Natural killer cell (primary cell): Measurements from ENCODE around the gene CPPED1. TPM values are rescaled to one million over a fixed set of nuclear protein-coding genes. Genes with fewer than 3 reads are reported as not detected.
"Not testable (repeated sequence)": the region's sequence is repeated elsewhere in the genome, so short reads cannot be mapped to it uniquely, and the experiment has no call there.

Experiments
- ATAC-seq, 3 donors: fragments of 150-1000 bp in 2 of 3; fragments of 200-7000 bp in 1 of 3; cut with Tn5 transposase; 1 replicate in 1 of 3; 2 replicates in 2 of 3; pipeline ENCODE4 v1.10.0; 2021; ENCODE audit warnings: mild to moderate bottlenecking in 2 of 3, moderate library complexity in 2 of 3
- DNase-seq, 2 donors: peaks; one replicate each; pipeline versions ENCODE4 v3.0.0 to v3.0.0-alpha.2; 2013 to 2021; ENCODE audit warnings: mixed read lengths in 1 of 2
- H3K27ac ChIP-seq: one replicate; pipeline ENCODE4 v1.5.1; 2013; ENCODE audit warnings: mild to moderate bottlenecking, low read length
- H3K27me3 ChIP-seq: one replicate; pipeline ENCODE4 v1.6.1; 2013; ENCODE audit warnings: low read length; ENCODE audit not compliant: control insufficient read depth, insufficient read depth
- H3K36me3 ChIP-seq: one replicate; pipeline ENCODE4 v1.6.1; 2013; ENCODE audit warnings: low read length; ENCODE audit not compliant: control insufficient read depth, insufficient read depth
- H3K4me1 ChIP-seq: one replicate; pipeline ENCODE4 v1.6.1; 2013; ENCODE audit warnings: low read length; ENCODE audit not compliant: control insufficient read depth, insufficient read depth
- H3K4me3 ChIP-seq: one replicate; pipeline ENCODE4 v1.5.1; 2013; ENCODE audit warnings: low read length
- H3K9me3 ChIP-seq: one replicate; pipeline ENCODE4 v1.6.1; 2013; ENCODE audit warnings: low read length; ENCODE audit not compliant: control insufficient read depth, insufficient read depth
- H3K27ac Mint-ChIP-seq, 2 donors: one replicate each; pipeline ENCODE4 v1.8.0; 2022; ENCODE audit warnings: mild to moderate bottlenecking in 2 of 2, mixed read lengths in 2 of 2, moderate library complexity in 1 of 2
- H3K27me3 Mint-ChIP-seq, 2 donors: one replicate each; pipeline ENCODE4 v1.8.0; 2022; ENCODE audit warnings: low read depth in 2 of 2, mixed read lengths in 2 of 2
- H3K36me3 Mint-ChIP-seq: one replicate; pipeline ENCODE4 v1.8.0; 2022; ENCODE audit warnings: mixed read lengths
- H3K4me1 Mint-ChIP-seq, 2 donors: one replicate each; pipeline ENCODE4 v1.8.0; 2022; ENCODE audit warnings: mixed read lengths in 2 of 2
- H3K4me3 Mint-ChIP-seq: one replicate; pipeline ENCODE4 v1.8.0; 2022; ENCODE audit warnings: mild to moderate bottlenecking, moderate library complexity, mixed read lengths
- H3K9me3 Mint-ChIP-seq, 2 donors: one replicate each; pipeline ENCODE4 v1.8.0; 2022; ENCODE audit warnings: mixed read lengths in 2 of 2
- CTCF ChIP-seq: fragments of 200-600 bp; IDR thresholded peaks from one replicate; pipeline ENCODE4 v1.8.0; 2022; ENCODE audit warnings: antibody characterized with exemption
- WGBS: methylation state at CpG from one replicate; pipeline ENCODE4 v1.1.7; 2013; ENCODE audit warnings: missing lambda C conversion rate; ENCODE audit not compliant: insufficient coverage; 5-methylcytosine and 5-hydroxymethylcytosine counted together
- intact Hi-C: fragments of 100-400 bp; cut with micrococcal nuclease; formaldehyde crosslinking; loops from one replicate; pipeline ENCODE4 v1.14.2; 2022
- total RNA-seq, 4 donors: library from RNA; stranded (reverse); fragments of 120-200 nt in 1 of 4; gene quantifications; one replicate each; pipeline versions ENCODE4 v1.2.3 to v1.2.4, GENCODE V29; 2013 to 2022

Gene CPPED1
- total RNA-seq, 3 donors from 2014 or later (not counting 1 experiment from before 2014, with no cell fraction given): 10.3 to 18.3 (median 16.4) TPM

DNA sequence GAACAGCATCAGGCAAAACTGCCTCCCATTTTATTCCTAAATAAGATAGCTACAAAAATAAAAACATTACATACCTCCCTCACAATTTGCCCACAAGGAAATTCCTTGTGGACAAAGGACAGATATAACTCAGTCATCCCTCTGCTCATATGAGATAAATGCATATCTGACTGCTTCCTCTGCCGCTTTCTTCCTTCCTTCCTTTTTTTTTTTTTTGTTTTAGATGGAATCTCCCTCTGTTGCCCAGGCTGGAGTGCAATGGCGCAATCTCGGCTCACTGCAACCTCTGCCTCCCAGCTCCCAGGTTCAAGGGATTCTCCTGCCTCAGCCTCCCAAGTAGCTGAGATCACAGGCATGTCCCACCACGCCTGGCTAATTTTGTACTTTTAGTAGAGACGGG, 9.6 kb upstream of the CPPED1 start:
- H3K36me3 ChIP-seq, H3K27me3 ChIP-seq, H3K4me3 ChIP-seq, intact Hi-C loops, H3K27ac ChIP-seq, H3K9me3 Mint-ChIP-seq, DNase-seq, ATAC-seq, H3K36me3 Mint-ChIP-seq, H3K4me1 ChIP-seq, H3K4me3 Mint-ChIP-seq, H3K9me3 ChIP-seq, H3K27ac Mint-ChIP-seq, H3K4me1 Mint-ChIP-seq: not testable (repeated sequence)
- H3K27me3 Mint-ChIP-seq: peaks cover 11 to 28% of the 10 kb centered on the region in 2 donors
- 82% methylated on average over 5 of the region's 5 CpGs for WGBS

- DNase-seq (no peak), ATAC-seq (no peak)
- Mint-ChIP-seq H3K27ac (no peak overlapping the region), H3K27me3 (peaks cover 11 to 33% of the 10 kb centered on the region in 2 donors), H3K9me3 (no peaks in the 10 kb centered on the region), H3K4me3 (no peak overlapping the region), H3K4me1 (no peaks in the 10 kb centered on the region), H3K36me3 (no peaks in the 10 kb centered on the region)
- Histone ChIP-seq H3K27me3 (no peaks in the 10 kb centered on the region), H3K27ac (no peak overlapping the region), H3K4me1 (no peaks in the 10 kb centered on the region), H3K4me3 (no peak overlapping the region), H3K9me3 (no peaks in the 10 kb centered on the region), H3K36me3 (no peaks in the 10 kb centered on the region)
- no peak for TF ChIP-seq CTCF
- intact Hi-C loops: no loop called here
- 85% methylated on average over 4 of the region's 5 CpGs for WGBS
Observed at GRCh38 chr16:12811441-12812383, 8.0 kb upstream of the CPPED1 start.

DNA sequence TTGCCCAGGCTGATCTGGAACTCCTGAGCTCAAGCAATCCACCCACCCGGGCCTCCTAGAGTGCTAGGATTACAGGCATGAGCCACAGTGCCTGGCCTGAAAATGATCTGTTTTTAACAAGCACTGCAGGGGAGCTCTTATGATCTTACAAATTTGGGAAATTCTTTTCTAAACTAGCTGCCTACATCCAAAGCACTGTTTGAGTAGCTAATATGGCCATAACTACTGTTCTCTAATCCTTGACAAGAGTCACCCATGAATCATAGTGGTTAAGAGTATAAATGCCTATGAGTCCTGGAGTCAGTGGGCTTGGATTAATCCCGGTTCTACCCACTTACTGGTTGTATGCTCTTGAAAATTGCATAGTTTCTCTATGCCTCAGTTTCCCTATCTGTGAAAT, 1.4 kb upstream of the CPPED1 start:
- 94% methylated on average over 2 of the region's 2 CpGs for WGBS
- DNase-seq (no peak), ATAC-seq (no peak)
- H3K27me3 Mint-ChIP-seq: peaks cover 0 to 13% of the 10 kb centered on the region in 2 donors
- peaks cover 19% of the 10 kb centered on the region in 2 donors for H3K4me1 Mint-ChIP-seq
- H3K9me3 ChIP-seq: no peaks in the 10 kb centered on the region
- H3K4me1 ChIP-seq: peaks cover 21% of the 10 kb centered on the region
- no peak overlapping the region for H3K27ac ChIP-seq
- H3K27ac Mint-ChIP-seq: no peak overlapping the region
- H3K27me3 ChIP-seq: no peaks in the 10 kb centered on the region
- intact Hi-C loops: no loop called here
- H3K9me3 Mint-ChIP-seq: no peaks in the 10 kb centered on the region
- H3K4me3 Mint-ChIP-seq: peak overlapping the region; percentile 90
- H3K36me3 ChIP-seq: no peaks in the 10 kb centered on the region
- no peak overlapping the region for H3K4me3 ChIP-seq
- no peak for TF ChIP-seq CTCF
- no peaks in the 10 kb centered on the region for H3K36me3 Mint-ChIP-seq

- H3K9me3 ChIP-seq: no peaks in the 10 kb centered on the region
- WGBS: 88% methylated on average over 9 of the region's 9 CpGs
- DNase-seq (peak in 1 of 2 donors; percentile 7), ATAC-seq (no peak)
- peaks cover 21% of the 10 kb centered on the region for H3K4me1 ChIP-seq
- intact Hi-C loops: no loop called here
- no peaks in the 10 kb centered on the region for H3K27me3 ChIP-seq
- no peaks in the 10 kb centered on the region for H3K36me3 Mint-ChIP-seq
- peaks cover 0 to 8% of the 10 kb centered on the region in 2 donors for H3K27me3 Mint-ChIP-seq
- H3K9me3 Mint-ChIP-seq: no peaks in the 10 kb centered on the region
- no peak overlapping the region for H3K27ac ChIP-seq
- peak overlapping the region; percentile 90 for H3K4me3 Mint-ChIP-seq
- H3K36me3 ChIP-seq: no peaks in the 10 kb centered on the region
- no peak overlapping the region for H3K4me3 ChIP-seq
- H3K27ac Mint-ChIP-seq: peak overlapping the region in 1 of 2 donors; percentile 80
- no peak for TF ChIP-seq CTCF
- H3K4me1 Mint-ChIP-seq: peaks cover 19% of the 10 kb centered on the region in 2 donors
Observed at GRCh38 chr16:12804395-12804794, 708 bp upstream of the CPPED1 start.
